ENCODE results near the gene OPHN1. TPM values are rescaled to one million over a fixed set of nuclear protein-coding genes. Genes with fewer than 3 reads are reported as not detected.
"Not testable (repeated sequence)": the region's sequence is repeated elsewhere in the genome, so short reads cannot be mapped to it uniquely, and the experiment has no call there.

The OPHN1 gene
- total RNA-seq, 6 experiments from 2014 or later = 7.8 to 12.5 (median 10.6) TPM

GRCh38 chrX:68286076-68286475 lies 147.2 kb downstream of the OPHN1 start:
- Mint-ChIP-seq H3K36me3 (ENCODE audit: low read depth) (peaks cover 8% of the 10 kb centered on the region; the same call in 1 of the 2 replicates), H3K27ac (no peak overlapping the region), H3K27me3 (ENCODE audit: insufficient read depth) (no peaks in the 10 kb centered on the region; the same call in 1 of the 2 replicates), H3K4me3 (no peak overlapping the region), H3K4me1 (ENCODE audit: low read depth) (peaks cover 24% of the 10 kb centered on the region), H3K9me3 (no peaks in the 10 kb centered on the region)
- TF ChIP-seq, protein P1, sequence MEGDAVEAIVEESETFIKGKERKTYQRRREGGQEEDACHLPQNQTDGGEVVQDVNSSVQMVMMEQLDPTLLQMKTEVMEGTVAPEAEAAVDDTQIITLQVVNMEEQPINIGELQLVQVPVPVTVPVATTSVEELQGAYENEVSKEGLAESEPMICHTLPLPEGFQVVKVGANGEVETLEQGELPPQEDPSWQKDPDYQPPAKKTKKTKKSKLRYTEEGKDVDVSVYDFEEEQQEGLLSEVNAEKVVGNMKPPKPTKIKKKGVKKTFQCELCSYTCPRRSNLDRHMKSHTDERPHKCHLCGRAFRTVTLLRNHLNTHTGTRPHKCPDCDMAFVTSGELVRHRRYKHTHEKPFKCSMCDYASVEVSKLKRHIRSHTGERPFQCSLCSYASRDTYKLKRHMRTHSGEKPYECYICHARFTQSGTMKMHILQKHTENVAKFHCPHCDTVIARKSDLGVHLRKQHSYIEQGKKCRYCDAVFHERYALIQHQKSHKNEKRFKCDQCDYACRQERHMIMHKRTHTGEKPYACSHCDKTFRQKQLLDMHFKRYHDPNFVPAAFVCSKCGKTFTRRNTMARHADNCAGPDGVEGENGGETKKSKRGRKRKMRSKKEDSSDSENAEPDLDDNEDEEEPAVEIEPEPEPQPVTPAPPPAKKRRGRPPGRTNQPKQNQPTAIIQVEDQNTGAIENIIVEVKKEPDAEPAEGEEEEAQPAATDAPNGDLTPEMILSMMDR (IDR thresholded peaks at IDR 0.05) = no peak
- DNase-seq = no peak

DNA sequence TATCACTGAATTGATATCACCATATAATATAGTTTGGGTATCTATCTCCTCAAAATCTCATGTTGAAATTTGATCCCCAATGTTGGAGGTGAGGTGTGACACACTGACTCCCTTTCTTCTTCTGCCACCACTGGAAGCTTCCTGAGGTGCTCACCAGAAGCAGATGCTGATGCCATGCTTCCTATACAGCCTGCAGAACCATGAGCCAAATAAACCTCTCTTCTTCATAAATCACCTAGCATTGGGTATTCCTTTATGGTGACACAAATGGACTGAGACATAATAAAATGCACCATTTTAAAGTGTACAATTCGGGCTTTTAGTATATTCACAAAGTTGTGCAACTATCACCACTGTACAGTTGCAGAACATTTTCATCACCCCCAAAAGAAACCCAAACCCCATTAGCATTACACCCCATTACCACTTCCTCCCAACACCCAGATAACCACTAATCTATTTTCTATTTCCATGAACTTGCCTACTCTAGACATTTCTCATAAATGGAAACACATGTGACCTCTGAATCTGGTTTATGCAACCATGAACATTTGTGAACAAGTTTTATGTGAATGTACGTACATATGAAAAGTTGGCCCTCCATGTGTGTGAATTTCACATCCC lies 148.9 kb downstream of the OPHN1 start:
- TF ChIP-seq, protein P1 (IDR thresholded peaks at IDR 0.05) = no peak
- Mint-ChIP-seq H3K36me3 (ENCODE audit: low read depth) (peaks cover 8% of the 10 kb centered on the region; the same call in 1 of the 2 replicates), H3K27ac (no peak overlapping the region), H3K4me1 (ENCODE audit: low read depth) (peaks cover 30% of the 10 kb centered on the region), H3K9me3 (no peaks in the 10 kb centered on the region), H3K27me3 (ENCODE audit: insufficient read depth) (no peaks in the 10 kb centered on the region; the same call in 1 of the 2 replicates), H3K4me3 (no peak overlapping the region)
- no peak for DNase-seq

DNA sequence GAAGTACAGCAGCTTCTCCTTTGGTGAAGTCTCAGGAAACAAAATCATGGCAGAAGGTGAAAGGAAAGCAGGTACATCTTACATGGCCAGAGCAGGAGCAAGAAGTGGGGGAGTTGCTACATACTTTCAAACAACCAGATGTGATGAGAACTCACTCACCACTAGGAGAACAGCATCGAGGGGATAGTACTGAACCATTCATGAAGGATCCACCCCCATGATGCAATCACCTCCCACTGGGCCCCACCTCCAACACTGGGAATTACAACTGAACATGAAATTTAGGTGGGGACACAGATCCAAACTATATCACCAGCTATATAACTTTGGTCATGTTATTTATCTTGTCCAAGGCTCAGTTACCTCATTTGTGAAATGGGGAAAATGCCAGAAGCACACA lies 159.4 kb downstream of the OPHN1 start:
- Mint-ChIP-seq H3K4me3 (no peak overlapping the region), H3K36me3 (ENCODE audit: low read depth) (no peaks in the 10 kb centered on the region), H3K27ac (no peak overlapping the region), H3K9me3 (no peaks in the 10 kb centered on the region), H3K27me3 (ENCODE audit: insufficient read depth) (no peaks in the 10 kb centered on the region), H3K4me1 (ENCODE audit: low read depth) (no peaks in the 10 kb centered on the region)
- TF ChIP-seq, protein P1 (IDR thresholded peaks at IDR 0.05) = no peak
- no peak for DNase-seq

DNA sequence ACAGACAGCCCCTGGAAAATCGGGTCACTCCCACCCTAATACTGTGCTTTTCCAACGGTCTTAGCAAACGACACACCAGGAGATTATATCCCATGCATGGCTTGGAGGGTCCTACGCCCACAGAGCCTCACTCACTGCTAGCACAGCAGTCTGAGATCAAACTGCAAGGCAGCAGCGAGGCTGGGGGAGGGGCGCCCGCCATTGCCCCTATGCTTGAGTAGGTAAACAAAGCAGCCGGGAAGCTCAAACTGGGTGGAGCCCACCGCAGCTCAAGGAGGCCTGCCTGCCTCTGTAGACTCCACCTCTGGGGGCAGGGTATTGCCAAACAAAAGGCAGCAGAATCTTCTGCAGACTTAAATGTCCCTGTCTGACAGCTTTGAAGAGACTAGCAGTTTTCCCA lies 168.5 kb downstream of the OPHN1 start:
- not testable (repeated sequence) for H3K27ac Mint-ChIP-seq; H3K9me3 Mint-ChIP-seq; H3K27me3 Mint-ChIP-seq (ENCODE audit: insufficient read depth); H3K36me3 Mint-ChIP-seq (ENCODE audit: low read depth); H3K4me3 Mint-ChIP-seq; DNase-seq
- H3K4me1 Mint-ChIP-seq (ENCODE audit: low read depth) = peaks cover 20% of the 10 kb centered on the region

- Mint-ChIP-seq H3K27me3 (ENCODE audit: insufficient read depth) (no peaks in the 10 kb centered on the region), H3K36me3 (ENCODE audit: low read depth) (peaks cover 4% of the 10 kb centered on the region; the same call in 1 of the 2 replicates), H3K4me1 (ENCODE audit: low read depth) (peaks cover 20% of the 10 kb centered on the region), H3K9me3 (no peaks in the 10 kb centered on the region), H3K4me3 (no peak overlapping the region), H3K27ac (no peak overlapping the region)
- peak; percentile 11 for DNase-seq
- TF ChIP-seq, protein P1 (IDR thresholded peaks at IDR 0.05) = no peak
These were observed 172.1 kb downstream of the OPHN1 start for GRCh38 chrX:68261060-68261672.

DNA sequence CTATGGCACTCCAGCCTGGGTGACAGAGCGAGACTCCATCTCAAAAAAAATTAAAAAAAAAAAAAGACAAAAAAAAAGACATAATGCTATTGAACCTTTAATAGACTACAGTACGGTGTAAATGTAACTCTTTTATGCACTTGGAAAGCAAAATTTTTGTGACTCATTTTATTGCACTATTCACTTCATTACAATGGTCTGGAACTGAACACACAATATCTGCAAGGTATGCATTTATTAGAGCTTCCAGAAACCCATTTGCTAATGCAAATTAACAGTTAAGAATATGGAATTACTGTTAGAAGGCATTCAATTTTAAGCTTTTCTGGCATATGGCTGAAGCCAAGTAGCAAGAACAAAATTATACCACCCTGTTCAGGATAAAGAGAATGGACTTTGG lies 176.3 kb downstream of the OPHN1 start:
- Mint-ChIP-seq H3K4me1 (ENCODE audit: low read depth) (peaks cover 19% of the 10 kb centered on the region), H3K27ac (no peak overlapping the region), H3K36me3 (ENCODE audit: low read depth) (peaks cover 4% of the 10 kb centered on the region; the same call in 1 of the 2 replicates), H3K27me3 (ENCODE audit: insufficient read depth) (no peaks in the 10 kb centered on the region; the same call in 1 of the 2 replicates), H3K4me3 (no peak overlapping the region), H3K9me3 (no peaks in the 10 kb centered on the region)
- DNase-seq = no peak
- TF ChIP-seq, protein P1 (IDR thresholded peaks at IDR 0.05) = no peak
